NCI-H748 treated with DMSO at 0.1 percent for 48 hours (cell line): Measurements from ENCODE around the gene AADAT.
"Not testable (repeated sequence)": the region's sequence is repeated elsewhere in the genome, so short reads cannot be mapped to it uniquely, and the experiment has no call there.

Experiments
- DNase-seq: peaks from one replicate; lab custom pipeline; 2025; lab: John Stamatoyannopoulos, UW

AADAT gene

GRCh38 chr4:170089668-170090351 is at the start of gene AADAT:
AADAT (minus strand) TSS chr4:170089956; CDS start chr4:170089690, 266 bp downstream.
- DNase-seq, result peak; percentile 42

- DNase-seq, result peak; percentile 43
These were observed 48.9 kb upstream of the AADAT start for GRCh38 chr4:170138580-170139194.

- DNase-seq, result no peak
These were observed 48.2 kb upstream of the AADAT start for GRCh38 chr4:170137927-170138326.

GRCh38 chr4:170137466-170137865 is 47.7 kb upstream of the AADAT start:
- no peak for DNase-seq

- no peak for DNase-seq
These were observed 45.1 kb upstream of the AADAT start for GRCh38 chr4:170134821-170135220.

- DNase-seq, result no peak
These were observed 38.6 kb upstream of the AADAT start for GRCh38 chr4:170128219-170128804.

GRCh38 chr4:170127758-170128157 is 38.0 kb upstream of the AADAT start:
- no peak for DNase-seq

- no peak for DNase-seq
These were observed 34.6 kb upstream of the AADAT start for GRCh38 chr4:170124406-170124805.

- DNase-seq, result no peak
These were observed 32.5 kb upstream of the AADAT start for GRCh38 chr4:170122252-170122651.

- no peak for DNase-seq
These were observed 24.9 kb upstream of the AADAT start for GRCh38 chr4:170114636-170115035.

GRCh38 chr4:170114183-170114582 is 24.4 kb upstream of the AADAT start:
- not testable (repeated sequence) for DNase-seq

GRCh38 chr4:170111546-170111945 is 21.8 kb upstream of the AADAT start:
- DNase-seq, result no peak

GRCh38 chr4:170111085-170111484 is 21.3 kb upstream of the AADAT start:
- DNase-seq, result no peak

- no peak for DNase-seq
These were observed 20.5 kb upstream of the AADAT start for GRCh38 chr4:170110285-170110672.

GRCh38 chr4:170109586-170110284 is 20.0 kb upstream of the AADAT start:
- DNase-seq, result no peak

- no peak for DNase-seq
These were observed 17.1 kb upstream of the AADAT start for GRCh38 chr4:170106900-170107299.

GRCh38 chr4:170102426-170102825 is 12.7 kb upstream of the AADAT start:
- no peak for DNase-seq

GRCh38 chr4:170098171-170098570 is 8.4 kb upstream of the AADAT start:
- DNase-seq, result not testable (repeated sequence)

GRCh38 chr4:170097681-170098080 is 7.9 kb upstream of the AADAT start:
- DNase-seq, result no peak

- no peak for DNase-seq
These were observed 4.3 kb upstream of the AADAT start for GRCh38 chr4:170093973-170094535.

GRCh38 chr4:170091069-170091696 is 1.4 kb upstream of the AADAT start:
- DNase-seq, result no peak
